ENCODE measurements around the gene CSNK1A1L.

CSNK1A1L gene

GRCh38 chr13:37105251-37105714 is at the start of gene CSNK1A1L:
TSS of gene CSNK1A1L (minus strand) at chr13:37105664. CDS start at chr13:37105256, 408 bp downstream.
- no peak for DNase-seq (ENCODE audit: low read depth)

GRCh38 chr13:37149380-37149779 is 43.9 kb upstream of the CSNK1A1L start:
- no peak for DNase-seq (ENCODE audit: low read depth)

- DNase-seq (ENCODE audit: low read depth): no peak
These were observed 43.0 kb upstream of the CSNK1A1L start for GRCh38 chr13:37148501-37148900.

- DNase-seq (ENCODE audit: low read depth): no peak
These were observed 39.2 kb upstream of the CSNK1A1L start for GRCh38 chr13:37144661-37145060.

- DNase-seq (ENCODE audit: low read depth): no peak
These were observed 38.4 kb upstream of the CSNK1A1L start for GRCh38 chr13:37143911-37144310.

- DNase-seq (ENCODE audit: low read depth): no peak
These were observed 37.4 kb upstream of the CSNK1A1L start for GRCh38 chr13:37142877-37143276.

- no peak for DNase-seq (ENCODE audit: low read depth)
These were observed 35.5 kb upstream of the CSNK1A1L start for GRCh38 chr13:37141011-37141410.

GRCh38 chr13:37139356-37139755 is 33.9 kb upstream of the CSNK1A1L start:
- no peak for DNase-seq (ENCODE audit: low read depth)

- DNase-seq (ENCODE audit: low read depth): no peak
These were observed 33.5 kb upstream of the CSNK1A1L start for GRCh38 chr13:37138926-37139325.

- no peak for DNase-seq (ENCODE audit: low read depth)
These were observed 32.7 kb upstream of the CSNK1A1L start for GRCh38 chr13:37138169-37138568.

- DNase-seq (ENCODE audit: low read depth): no peak
These were observed 31.2 kb upstream of the CSNK1A1L start for GRCh38 chr13:37136633-37137032.

- DNase-seq (ENCODE audit: low read depth): no peak
These were observed 30.7 kb upstream of the CSNK1A1L start for GRCh38 chr13:37136187-37136586.

- no peak for DNase-seq (ENCODE audit: low read depth)
These were observed 29.1 kb upstream of the CSNK1A1L start for GRCh38 chr13:37134411-37135041.

- DNase-seq (ENCODE audit: low read depth): no peak
These were observed 26.7 kb upstream of the CSNK1A1L start for GRCh38 chr13:37132211-37132610.

- DNase-seq (ENCODE audit: low read depth): no peak
These were observed 25.6 kb upstream of the CSNK1A1L start for GRCh38 chr13:37131092-37131491.

GRCh38 chr13:37129866-37130265 is 24.4 kb upstream of the CSNK1A1L start:
- no peak for DNase-seq (ENCODE audit: low read depth)

GRCh38 chr13:37127691-37128241 is 22.3 kb upstream of the CSNK1A1L start:
- DNase-seq (ENCODE audit: low read depth): no peak

GRCh38 chr13:37123337-37123736 is 17.9 kb upstream of the CSNK1A1L start:
- DNase-seq (ENCODE audit: low read depth): no peak

GRCh38 chr13:37118016-37118415 is 12.6 kb upstream of the CSNK1A1L start:
- no peak for DNase-seq (ENCODE audit: low read depth)

GRCh38 chr13:37114250-37114649 is 8.8 kb upstream of the CSNK1A1L start:
- DNase-seq (ENCODE audit: low read depth): no peak

- no peak for DNase-seq (ENCODE audit: low read depth)
These were observed 8.1 kb upstream of the CSNK1A1L start for GRCh38 chr13:37113534-37113933.

- DNase-seq (ENCODE audit: low read depth): no peak
These were observed 3.7 kb upstream of the CSNK1A1L start for GRCh38 chr13:37109051-37109678.

- DNase-seq (ENCODE audit: low read depth): no peak
These were observed 2.4 kb upstream of the CSNK1A1L start for GRCh38 chr13:37107868-37108267.

- no peak for DNase-seq (ENCODE audit: low read depth)
These were observed 2.0 kb upstream of the CSNK1A1L start for GRCh38 chr13:37107456-37107855.

Data from stimulated activated CD8-positive, alpha-beta memory T cell treated with anti-CD3 and anti-CD28 coated beads, Interleukin-4, amount 100 ng/mL, for 24 hours (primary cell).